GM23248 (cell line): ENCODE measurements around the gene RRAS2.

Source experiments
- EZH2 ChIP-seq: fragments of 200-600 bp; sonication (generic); IDR thresholded peaks from 2 replicates; pipeline ENCODE4 v1.6.1; 2018; ENCODE audit warnings: antibody characterized with exemption, mild to moderate bottlenecking; ENCODE audit not compliant: insufficient read depth, poor library complexity, severe bottlenecking
- EZH2phosphoT487 ChIP-seq: fragments of 200-600 bp; sonication (generic); IDR thresholded peaks from 2 replicates; pipeline ENCODE4 v1.6.1; 2018; ENCODE audit warnings: antibody characterized with exemption, moderate library complexity, mild to moderate bottlenecking, low read depth; ENCODE audit not compliant: insufficient read depth

GRCh38 chr11:14270690-14271542 is 88.1 kb downstream of the RRAS2 start:
- no peak for TF ChIP-seq EZH2
- no peak for TF ChIP-seq EZH2phosphoT487
